Mucosa of rectum (tissue), 2 donors: ENCODE data around the gene NLRP4.

Experiments
- H3K27ac ChIP-seq, 2 donors: one replicate each; pipeline ENCODE4 v1.7.0; 2013; ENCODE audit warnings: inconsistent platforms in 2 of 2, low read depth in 2 of 2, low read length in 2 of 2
- H3K27me3 ChIP-seq, 2 donors: one replicate each; pipeline ENCODE4 v1.7.0; 2013; ENCODE audit warnings: low read length in 2 of 2; ENCODE audit not compliant: control insufficient read depth in 2 of 2, insufficient read depth in 2 of 2
- H3K36me3 ChIP-seq, 2 donors: one replicate each; pipeline ENCODE4 v1.7.0; 2013; ENCODE audit warnings: low read length in 2 of 2; ENCODE audit not compliant: control insufficient read depth in 2 of 2, insufficient read depth in 2 of 2
- H3K4me1 ChIP-seq, 2 donors: one replicate each; pipeline ENCODE4 v1.7.0; 2013; ENCODE audit warnings: low read length in 2 of 2, mild to moderate bottlenecking in 1 of 2; ENCODE audit not compliant: control insufficient read depth in 2 of 2, insufficient read depth in 2 of 2
- H3K4me3 ChIP-seq, 2 donors: one replicate each; pipeline ENCODE4 v1.7.0; 2013; ENCODE audit warnings: low read length in 2 of 2
- H3K9ac ChIP-seq, 2 donors: one replicate each; pipeline ENCODE4 v1.7.0; 2013; ENCODE audit warnings: low read length in 2 of 2, low read depth in 1 of 2, mild to moderate bottlenecking in 1 of 2
- H3K9me3 ChIP-seq, 2 donors: one replicate each; pipeline ENCODE4 v1.7.0; 2013; ENCODE audit warnings: low read length in 2 of 2; ENCODE audit not compliant: control insufficient read depth in 2 of 2
- donor health status: healthy.
- donor health status: Normal muscosa, but diverticular disease.

Gene NLRP4

GRCh38 chr19:55831846-55832245, 4.5 kb upstream of the NLRP4 start, which contains the start of gene NLRP11:
TSS of gene NLRP11 (minus strand) at chr19:55831999. CDS start at chr19:55818174, 13,825 bp downstream.
- Histone ChIP-seq H3K4me3 (no peak within 1 kb of the TSS), H3K27me3 (no peaks in the 10 kb centered on the region), H3K27ac (no peak within 1 kb of the TSS), H3K9ac (no peak within 1 kb of the TSS), H3K36me3 (no peaks in the 10 kb centered on the region), H3K4me1 (no peaks in the 10 kb centered on the region), H3K9me3 (no peaks in the 10 kb centered on the region)

DNA sequence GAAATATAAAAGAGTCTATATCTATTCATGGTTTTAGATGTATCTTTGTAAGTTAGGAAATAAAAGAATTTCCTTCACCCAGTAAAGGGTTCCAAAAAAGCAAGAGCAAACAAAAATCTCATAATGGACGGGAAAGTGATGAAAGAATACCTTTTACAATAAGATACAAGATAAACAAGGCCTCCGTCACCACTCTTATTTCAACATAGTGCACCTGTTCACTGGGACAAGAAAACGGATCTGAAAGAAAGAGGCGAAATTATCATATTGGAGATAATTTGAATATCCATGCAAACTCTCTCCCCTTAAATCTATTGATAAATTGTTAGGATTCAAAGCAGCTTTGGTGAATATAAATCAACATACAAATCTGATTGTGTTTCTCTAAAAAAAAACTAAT, 3.7 kb upstream of the NLRP4 start:
- no peaks in the 10 kb centered on the region for H3K36me3 ChIP-seq
- H3K4me1 ChIP-seq = no peaks in the 10 kb centered on the region
- no peaks in the 10 kb centered on the region for H3K9me3 ChIP-seq
- H3K4me3 ChIP-seq = no peak overlapping the region
- no peak overlapping the region for H3K9ac ChIP-seq
- no peak overlapping the region for H3K27ac ChIP-seq
- H3K27me3 ChIP-seq = no peaks in the 10 kb centered on the region

DNA sequence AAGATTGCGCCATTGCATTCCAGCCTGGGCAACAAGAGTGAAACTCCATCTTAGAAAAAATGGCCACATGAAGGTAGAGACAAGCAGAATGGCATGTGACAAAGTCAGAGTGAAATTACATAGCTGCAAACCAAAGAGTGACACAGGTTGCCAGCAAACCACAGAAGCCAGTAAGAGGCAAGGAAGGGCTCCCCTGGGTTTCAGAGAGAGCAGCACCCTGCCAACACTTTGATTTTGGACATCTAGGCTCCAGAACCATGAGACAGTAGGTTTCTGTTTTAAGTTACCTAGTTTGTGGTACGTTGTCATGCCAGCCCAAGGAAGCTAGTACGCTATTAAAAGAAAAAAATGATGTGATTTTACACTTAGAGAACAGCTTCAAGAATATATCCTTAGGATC, 1.9 kb downstream of the NLRP4 start:
- H3K9ac ChIP-seq = no peak overlapping the region
- no peak overlapping the region for H3K27ac ChIP-seq
- no peaks in the 10 kb centered on the region for H3K36me3 ChIP-seq
- no peak overlapping the region for H3K4me3 ChIP-seq
- no peaks in the 10 kb centered on the region for H3K4me1 ChIP-seq
- no peaks in the 10 kb centered on the region for H3K9me3 ChIP-seq
- H3K27me3 ChIP-seq = no peaks in the 10 kb centered on the region

DNA sequence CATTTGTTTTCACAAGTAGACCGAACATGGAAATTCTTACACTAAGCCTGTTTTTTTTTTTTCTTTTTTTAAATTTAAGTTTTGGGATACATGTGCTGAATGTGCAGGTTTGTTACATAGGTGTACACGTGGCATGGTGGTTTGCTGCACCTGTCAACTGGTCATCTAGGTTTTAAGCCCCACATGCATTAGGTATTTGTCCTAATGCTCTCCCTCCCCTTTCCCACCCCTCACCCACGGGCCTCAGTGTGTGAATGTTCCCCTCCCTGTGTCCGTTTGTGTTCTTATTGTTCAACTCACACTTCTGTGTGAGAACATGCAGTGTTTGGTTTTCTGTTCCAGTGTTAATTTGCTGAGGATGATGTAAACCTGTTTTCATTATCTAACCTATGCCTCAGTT, 2.6 kb downstream of the NLRP4 start:
- Histone ChIP-seq H3K27ac (no peak overlapping the region), H3K9me3 (no peaks in the 10 kb centered on the region), H3K36me3 (no peaks in the 10 kb centered on the region), H3K27me3 (no peaks in the 10 kb centered on the region), H3K9ac (no peak overlapping the region), H3K4me3 (no peak overlapping the region), H3K4me1 (no peaks in the 10 kb centered on the region)

DNA sequence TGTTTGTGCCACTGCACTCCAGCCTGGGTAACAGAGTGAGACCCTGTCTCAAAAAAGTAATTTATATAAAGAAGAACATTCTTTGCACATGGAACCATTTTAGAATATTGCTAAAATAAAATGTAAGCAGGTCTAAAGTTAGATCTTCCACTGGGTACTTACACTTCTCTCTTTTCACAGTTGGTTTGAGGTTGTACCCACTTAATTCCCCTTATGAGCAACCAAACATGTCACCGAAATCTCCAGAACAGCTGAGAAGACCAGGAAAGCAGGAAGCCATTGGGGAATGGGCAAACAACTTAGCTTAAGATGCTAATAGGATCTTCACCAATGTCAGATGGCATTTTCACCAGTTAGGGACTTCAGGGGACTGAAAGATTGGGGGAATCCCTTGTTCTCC, 18.8 kb downstream of the NLRP4 start:
- Histone ChIP-seq H3K36me3 (no peaks in the 10 kb centered on the region), H3K27ac (no peak overlapping the region), H3K4me1 (no peaks in the 10 kb centered on the region), H3K27me3 (no peaks in the 10 kb centered on the region), H3K4me3 (no peak overlapping the region), H3K9me3 (no peaks in the 10 kb centered on the region), H3K9ac (no peak overlapping the region)

GRCh38 chr19:55857149-55857548, 20.8 kb downstream of the NLRP4 start:
- Histone ChIP-seq H3K9me3 (no peaks in the 10 kb centered on the region), H3K27ac (no peak overlapping the region), H3K9ac (no peak overlapping the region), H3K4me3 (no peak overlapping the region), H3K27me3 (no peaks in the 10 kb centered on the region), H3K4me1 (no peaks in the 10 kb centered on the region), H3K36me3 (no peaks in the 10 kb centered on the region)

DNA sequence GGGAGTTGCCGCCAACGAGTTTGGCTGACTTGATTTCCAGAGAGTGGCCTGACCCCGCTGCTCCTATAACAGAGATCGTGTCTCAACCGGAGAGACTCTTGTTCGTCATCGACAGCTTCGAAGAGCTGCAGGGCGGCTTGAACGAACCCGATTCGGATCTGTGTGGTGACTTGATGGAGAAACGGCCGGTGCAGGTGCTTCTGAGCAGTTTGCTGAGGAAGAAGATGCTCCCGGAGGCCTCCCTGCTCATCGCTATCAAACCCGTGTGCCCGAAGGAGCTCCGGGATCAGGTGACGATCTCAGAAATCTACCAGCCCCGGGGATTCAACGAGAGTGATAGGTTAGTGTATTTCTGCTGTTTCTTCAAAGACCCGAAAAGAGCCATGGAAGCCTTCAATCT, 21.6 kb downstream of the NLRP4 start:
- Histone ChIP-seq H3K27me3 (no peaks in the 10 kb centered on the region), H3K9ac (no peak overlapping the region), H3K4me1 (no peaks in the 10 kb centered on the region), H3K9me3 (no peaks in the 10 kb centered on the region), H3K27ac (no peak overlapping the region), H3K4me3 (no peak overlapping the region), H3K36me3 (no peaks in the 10 kb centered on the region)

DNA sequence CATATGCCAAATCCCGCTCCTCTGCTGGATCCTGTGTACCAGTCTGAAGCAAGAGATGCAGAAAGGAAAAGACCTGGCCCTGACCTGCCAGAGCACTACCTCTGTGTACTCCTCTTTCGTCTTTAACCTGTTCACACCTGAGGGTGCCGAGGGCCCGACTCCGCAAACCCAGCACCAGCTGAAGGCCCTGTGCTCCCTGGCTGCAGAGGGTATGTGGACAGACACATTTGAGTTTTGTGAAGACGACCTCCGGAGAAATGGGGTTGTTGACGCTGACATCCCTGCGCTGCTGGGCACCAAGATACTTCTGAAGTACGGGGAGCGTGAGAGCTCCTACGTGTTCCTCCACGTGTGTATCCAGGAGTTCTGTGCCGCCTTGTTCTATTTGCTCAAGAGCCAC, 22.1 kb downstream of the NLRP4 start:
- H3K9ac ChIP-seq = no peak overlapping the region
- H3K9me3 ChIP-seq = no peaks in the 10 kb centered on the region
- no peak overlapping the region for H3K4me3 ChIP-seq

GRCh38 chr19:55858969-55859368, 22.6 kb downstream of the NLRP4 start:
- Histone ChIP-seq H3K9ac (no peak overlapping the region), H3K27ac (no peak overlapping the region), H3K9me3 (no peaks in the 10 kb centered on the region), H3K27me3 (no peaks in the 10 kb centered on the region), H3K4me3 (no peak overlapping the region), H3K4me1 (no peaks in the 10 kb centered on the region), H3K36me3 (no peaks in the 10 kb centered on the region)

More for the DNA sequence above, 22.1 kb downstream of the NLRP4 start:
- Histone ChIP-seq H3K27ac (no peak overlapping the region), H3K36me3 (no peaks in the 10 kb centered on the region), H3K27me3 (no peaks in the 10 kb centered on the region), H3K4me1 (no peaks in the 10 kb centered on the region)

- Histone ChIP-seq H3K9me3 (no peaks in the 10 kb centered on the region), H3K36me3 (no peaks in the 10 kb centered on the region), H3K4me3 (no peak overlapping the region), H3K27me3 (no peaks in the 10 kb centered on the region), H3K4me1 (no peaks in the 10 kb centered on the region), H3K27ac (no peak overlapping the region), H3K9ac (no peak overlapping the region)
Observed at GRCh38 chr19:55866521-55866920, 30.2 kb downstream of the NLRP4 start.

GRCh38 chr19:55867101-55867500, 30.8 kb downstream of the NLRP4 start:
- H3K36me3 ChIP-seq = no peaks in the 10 kb centered on the region
- no peak overlapping the region for H3K4me3 ChIP-seq
- no peak overlapping the region for H3K27ac ChIP-seq
- H3K4me1 ChIP-seq = no peaks in the 10 kb centered on the region
- H3K27me3 ChIP-seq = no peaks in the 10 kb centered on the region
- no peaks in the 10 kb centered on the region for H3K9me3 ChIP-seq
- no peak overlapping the region for H3K9ac ChIP-seq
